ENCODE results near the gene TMEM74B. TPM values are rescaled to one million over a fixed set of nuclear protein-coding genes. Genes with fewer than 3 reads are reported as not detected.

Gene TMEM74B
- total RNA-seq, 2 donors from 2014 or later, result 3.1 to 4.3 TPM

DNA sequence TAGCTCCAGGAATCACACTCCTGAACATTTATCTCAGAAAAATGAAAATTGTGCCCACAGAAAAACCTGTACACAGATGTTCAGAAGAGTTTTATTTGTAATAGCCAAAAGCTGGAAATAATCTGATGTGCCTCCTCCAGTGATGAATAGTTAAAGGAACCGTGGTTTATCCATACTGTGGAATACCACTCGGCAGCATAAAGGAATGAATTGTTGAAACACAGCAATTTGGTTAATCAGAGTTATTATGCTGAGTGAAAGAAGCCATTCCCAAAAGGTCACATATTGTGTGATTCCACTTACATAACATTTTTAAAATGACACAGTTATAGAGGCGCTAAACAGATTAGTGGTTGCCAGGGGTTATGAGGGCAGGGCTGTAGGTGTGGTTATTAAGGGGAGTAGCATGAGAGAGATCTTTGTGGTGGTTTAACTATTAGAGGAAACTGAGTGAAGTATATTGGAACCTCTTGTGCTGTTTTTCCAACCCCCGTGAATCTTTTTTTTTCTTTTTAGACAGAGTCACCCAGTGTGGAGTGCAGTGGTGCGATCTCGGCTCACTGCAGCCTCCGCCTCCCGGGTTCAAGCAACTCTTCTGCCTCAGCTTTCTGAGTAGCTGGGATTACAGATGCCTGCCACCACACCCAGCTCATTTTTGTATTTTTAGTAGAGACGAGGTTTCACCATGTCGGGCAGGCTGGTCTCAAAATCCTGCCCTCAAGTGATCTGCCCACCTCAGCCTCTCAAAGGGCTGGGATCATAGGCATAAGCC is 40.2 kb downstream of the TMEM74B start:
- Histone ChIP-seq H3K27me3 (ENCODE audit: control insufficient read depth, insufficient read depth, low read length, poor library complexity, severe bottlenecking) (no peaks in the 10 kb centered on the region), H3K4me1 (ENCODE audit: control insufficient read depth, insufficient read depth, low read length) (no peaks in the 10 kb centered on the region), H3K27ac (ENCODE audit: low read depth, low read length) (no peak overlapping the region), H3K4me3 (ENCODE audit: low read length) (no peak overlapping the region), H3K36me3 (ENCODE audit: control insufficient read depth, insufficient read depth, low read length) (peaks cover 76% of the 10 kb centered on the region), H3K9me3 (ENCODE audit: control insufficient read depth, low read length) (no peaks in the 10 kb centered on the region), H3K9ac (ENCODE audit: extremely low read depth, low read length, poor library complexity, severe bottlenecking) (no peak overlapping the region)
- H3K27ac Mint-ChIP-seq, result no peak overlapping the region
- no peak overlapping the region for H3K4me3 Mint-ChIP-seq
- TF ChIP-seq CTCF (conservative IDR thresholded peaks at IDR 0.05), result no peak
- H3K9me3 Mint-ChIP-seq, result no peaks in the 10 kb centered on the region
- H3K36me3 Mint-ChIP-seq (ENCODE audit: low read depth), result peaks cover 63% of the 10 kb centered on the region
- DNase-seq, result no peak
- 94% methylated on average over 9 to 10 of the region's 10 CpGs for WGBS, 2 experiments (ENCODE audit: insufficient coverage in 1 of 2, insufficient read length in 1 of 2)
- no peaks in the 10 kb centered on the region for H3K4me1 Mint-ChIP-seq
- H3K27me3 Mint-ChIP-seq (ENCODE audit: insufficient read depth), result no peaks in the 10 kb centered on the region

DNA sequence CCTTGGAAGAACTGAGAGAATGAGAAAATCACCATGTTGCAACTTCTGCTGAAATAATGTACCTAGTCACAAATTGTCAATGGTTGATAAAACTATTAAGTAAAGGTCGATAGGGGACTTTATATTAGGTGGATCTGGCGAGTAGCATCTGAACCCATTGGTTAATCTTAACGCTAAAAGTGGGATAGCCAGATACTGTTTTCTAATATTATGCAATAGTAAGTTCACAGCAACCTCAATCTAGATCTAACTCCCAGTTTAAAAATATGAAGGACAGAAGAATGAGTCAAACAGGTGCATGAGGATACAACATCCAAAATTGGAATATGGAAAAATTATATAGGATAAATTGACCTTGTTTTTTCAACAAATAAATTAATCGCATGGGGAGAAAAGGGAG is 47.5 kb downstream of the TMEM74B start:
- no peaks in the 10 kb centered on the region for H3K4me1 ChIP-seq (ENCODE audit: control insufficient read depth, insufficient read depth, low read length)
- H3K9ac ChIP-seq (ENCODE audit: extremely low read depth, low read length, poor library complexity, severe bottlenecking), result no peak overlapping the region
- H3K9me3 ChIP-seq (ENCODE audit: control insufficient read depth, low read length), result no peaks in the 10 kb centered on the region
- H3K27ac Mint-ChIP-seq, result no peak overlapping the region
- no peaks in the 10 kb centered on the region for H3K4me1 Mint-ChIP-seq
- H3K9me3 Mint-ChIP-seq, result no peaks in the 10 kb centered on the region
- no peak for TF ChIP-seq CTCF (conservative IDR thresholded peaks at IDR 0.05)
- 94 to 100% methylated on average over 2 to 4 of the region's 4 CpGs for WGBS, 2 experiments (ENCODE audit: insufficient coverage in 1 of 2, insufficient read length in 1 of 2)
- no peaks in the 10 kb centered on the region for H3K27me3 ChIP-seq (ENCODE audit: control insufficient read depth, insufficient read depth, low read length, poor library complexity, severe bottlenecking)
- DNase-seq, result no peak
- H3K27me3 Mint-ChIP-seq (ENCODE audit: insufficient read depth), result no peaks in the 10 kb centered on the region
- H3K36me3 ChIP-seq (ENCODE audit: control insufficient read depth, insufficient read depth, low read length), result peaks cover 81% of the 10 kb centered on the region
- peaks cover 72% of the 10 kb centered on the region for H3K36me3 Mint-ChIP-seq (ENCODE audit: low read depth)
- H3K4me3 Mint-ChIP-seq, result no peak overlapping the region
- H3K27ac ChIP-seq (ENCODE audit: low read depth, low read length), result no peak overlapping the region
- H3K4me3 ChIP-seq (ENCODE audit: low read length), result no peak overlapping the region

- Histone ChIP-seq H3K9ac (ENCODE audit: extremely low read depth, low read length, poor library complexity, severe bottlenecking) (no peak overlapping the region), H3K9me3 (ENCODE audit: control insufficient read depth, low read length) (no peaks in the 10 kb centered on the region), H3K36me3 (ENCODE audit: control insufficient read depth, insufficient read depth, low read length) (peaks cover 78% of the 10 kb centered on the region), H3K27me3 (ENCODE audit: control insufficient read depth, insufficient read depth, low read length, poor library complexity, severe bottlenecking) (no peaks in the 10 kb centered on the region), H3K4me1 (ENCODE audit: control insufficient read depth, insufficient read depth, low read length) (no peaks in the 10 kb centered on the region), H3K4me3 (ENCODE audit: low read length) (no peak overlapping the region), H3K27ac (ENCODE audit: low read depth, low read length) (no peak overlapping the region)
- Mint-ChIP-seq H3K9me3 (no peaks in the 10 kb centered on the region), H3K27ac (no peak overlapping the region), H3K4me3 (no peak overlapping the region), H3K4me1 (no peaks in the 10 kb centered on the region), H3K27me3 (ENCODE audit: insufficient read depth) (no peaks in the 10 kb centered on the region), H3K36me3 (ENCODE audit: low read depth) (peaks cover 79% of the 10 kb centered on the region)
- TF ChIP-seq CTCF (conservative IDR thresholded peaks at IDR 0.05), result no peak
- no peak for DNase-seq
- WGBS, 2 experiments (ENCODE audit: insufficient coverage in 1 of 2, insufficient read length in 1 of 2), result 98 to 100% methylated on average over 9 to 12 of the region's 12 CpGs
Measured at GRCh38 chr20:1134836-1135235, 49.9 kb downstream of the TMEM74B start.
